SK-N-SH treated with all-trans-retinoic acid at 6 μM for 48 hours (cell line): ENCODE measurements around the gene UNC5CL.

Source experiments
- ATAC-seq: fragments of 200-7000 bp; cut with Tn5 transposase; 3 replicates; pipeline ENCODE4 v1.9.1; 2020; ENCODE audit warnings: mild to moderate bottlenecking, moderate library complexity
- ARNTL ChIP-seq: fragments of 450-650 bp; formaldehyde crosslinking; IDR thresholded peaks from 2 replicates; pipeline ENCODE4 v1.5.0; 2020; ENCODE audit warnings: low read depth, mild to moderate bottlenecking, moderate library complexity, borderline replicate concordance
- BACH2 ChIP-seq: fragments of 250-450 bp; sonication (Bioruptor Pico); IDR thresholded peaks from 2 replicates; pipeline ENCODE4 v1.9.0; 2021; ENCODE audit warnings: mild to moderate bottlenecking, borderline replicate concordance
- CREB5 ChIP-seq: fragments of 250-450 bp; sonication (Bioruptor Pico); IDR thresholded peaks from 2 replicates; pipeline ENCODE4 v1.5.1; 2020; ENCODE audit warnings: low read depth, mild to moderate bottlenecking, moderate library complexity
- CSDC2 ChIP-seq: fragments of 250-450 bp; sonication (Bioruptor Pico); IDR thresholded peaks from 2 replicates; pipeline ENCODE4 v1.5.0; 2020; ENCODE audit warnings: mild to moderate bottlenecking, moderate library complexity
- CSRNP3 ChIP-seq: fragments of 250-450 bp; sonication (Bioruptor Pico); IDR thresholded peaks from 2 replicates; pipeline ENCODE4 v1.5.1; 2021; ENCODE audit warnings: mild to moderate bottlenecking, moderate library complexity
- ESRRG ChIP-seq: fragments of 250-450 bp; sonication (Bioruptor Pico); IDR thresholded peaks from 2 replicates; pipeline ENCODE4 v1.6.1; 2021; ENCODE audit warnings: mild to moderate bottlenecking
- GLIS3 ChIP-seq: fragments of 250-450 bp; sonication (Bioruptor Pico); IDR thresholded peaks from 2 replicates; pipeline ENCODE4 v1.5.0; 2020; ENCODE audit warnings: mild to moderate bottlenecking, moderate library complexity
- ISL1 ChIP-seq: fragments of 250-450 bp; sonication (Bioruptor Pico); IDR thresholded peaks from 2 replicates; pipeline ENCODE4 v2.1.2; 2022; ENCODE audit warnings: mild to moderate bottlenecking, moderate library complexity
- PATZ1 ChIP-seq: fragments of 250-450 bp; sonication (Bioruptor Pico); IDR thresholded peaks from 2 replicates; pipeline ENCODE4 v1.8.0; 2020; ENCODE audit warnings: mild to moderate bottlenecking, moderate library complexity, borderline replicate concordance
- POU6F1 ChIP-seq: fragments of 250-450 bp; sonication (Bioruptor Pico); IDR thresholded peaks from 2 replicates; pipeline ENCODE4 v1.8.0; 2021; ENCODE audit warnings: low read depth, mild to moderate bottlenecking, moderate library complexity, borderline replicate concordance
- PPARA ChIP-seq: fragments of 250-450 bp; sonication (Bioruptor Pico); IDR thresholded peaks from 2 replicates; pipeline ENCODE4 v1.5.0; 2020; ENCODE audit warnings: mild to moderate bottlenecking, borderline replicate concordance
- RARB ChIP-seq: fragments of 250-450 bp; sonication (Bioruptor Pico); IDR thresholded peaks from 2 replicates; pipeline ENCODE4 v1.8.0; 2021; ENCODE audit warnings: mild to moderate bottlenecking, moderate library complexity
- SNAI2 ChIP-seq: fragments of 250-450 bp; sonication (Bioruptor Pico); IDR thresholded peaks from 2 replicates; pipeline ENCODE4 v1.5.0; 2020; ENCODE audit warnings: mild to moderate bottlenecking, moderate library complexity
- TCF4 ChIP-seq: fragments of 250-450 bp; sonication (Bioruptor Pico); IDR thresholded peaks from 2 replicates; pipeline ENCODE4 v1.8.0; 2021; ENCODE audit warnings: mild to moderate bottlenecking, moderate library complexity, borderline replicate concordance
- TOX ChIP-seq: fragments of 250-450 bp; sonication (Bioruptor Pico); IDR thresholded peaks from 2 replicates; pipeline ENCODE4 v1.8.0; 2021; ENCODE audit warnings: mild to moderate bottlenecking, moderate library complexity, borderline replicate concordance
- TSHZ2 ChIP-seq: fragments of 250-450 bp; sonication (Bioruptor Pico); IDR thresholded peaks from 2 replicates; pipeline ENCODE4 v1.5.0; 2020; ENCODE audit warnings: mild to moderate bottlenecking, moderate library complexity
- ZC3H10 ChIP-seq: fragments of 250-450 bp; sonication (Bioruptor Pico); IDR thresholded peaks from 2 replicates; pipeline ENCODE4 v1.5.1; 2021; ENCODE audit warnings: mild to moderate bottlenecking, moderate library complexity
- ZFP3 ChIP-seq: fragments of 250-450 bp; sonication (Bioruptor Pico); IDR thresholded peaks from 2 replicates; pipeline ENCODE4 v1.5.0; 2020; ENCODE audit warnings: mild to moderate bottlenecking, moderate library complexity
- ZFP30 ChIP-seq: fragments of 450-650 bp; formaldehyde crosslinking; IDR thresholded peaks from 2 replicates; pipeline ENCODE4 v1.5.0; 2022; ENCODE audit warnings: mild to moderate bottlenecking, moderate library complexity
- ZNF565 ChIP-seq: fragments of 450-650 bp; formaldehyde crosslinking; conservative IDR thresholded peaks from 2 replicates; pipeline ENCODE4 v1.5.0; 2020; ENCODE audit warnings: low read depth, mild to moderate bottlenecking, moderate library complexity
- ZNF8 ChIP-seq: fragments of 450-650 bp; formaldehyde crosslinking; IDR thresholded peaks from 2 replicates; pipeline ENCODE4 v1.5.0; 2020; ENCODE audit warnings: mild to moderate bottlenecking, moderate library complexity

UNC5CL gene

GRCh38 chr6:41056768-41057490, 17.9 kb upstream of the UNC5CL start:
- TF ChIP-seq PPARA (CRISPR knock-in tag) (no peak), ZFP3 (CRISPR knock-in tag) (no peak), BACH2 (CRISPR knock-in tag) (no peak), SNAI2 (CRISPR knock-in tag) (no peak), ZNF8 (no peak), CREB5 (no peak), CSDC2 (CRISPR knock-in tag) (no peak), RARB (CRISPR knock-in tag) (no peak), ZFP30 (CRISPR knock-in tag) (no peak), TCF4 (CRISPR knock-in tag) (no peak), ZNF565 (no peak), ESRRG (CRISPR knock-in tag) (no peak), TSHZ2 (CRISPR knock-in tag) (no peak), GLIS3 (CRISPR knock-in tag) (no peak), CSRNP3 (CRISPR knock-in tag) (no peak)
- no peak for ATAC-seq

- TF ChIP-seq TSHZ2 (CRISPR knock-in tag) (no peak), TOX (no peak), ESRRG (CRISPR knock-in tag) (no peak)
- no peak for ATAC-seq
Measured at GRCh38 chr6:41055149-41055548, 16.1 kb upstream of the UNC5CL start.

- ATAC-seq = no peak
- no peak for TF ChIP-seq ZNF8
- no peak for TF ChIP-seq CSRNP3 (CRISPR knock-in tag)
- no peak for TF ChIP-seq SNAI2 (CRISPR knock-in tag)
- no peak for TF ChIP-seq TOX
- TF ChIP-seq, all 23 proteins: peak for 0
Measured at GRCh38 chr6:41054511-41054910, 15.5 kb upstream of the UNC5CL start.

- no peak for ATAC-seq
- TF ChIP-seq ISL1 (no peak), PPARA (CRISPR knock-in tag) (no peak), CREB5 (no peak), ZFP30 (CRISPR knock-in tag) (no peak), ARNTL (CRISPR knock-in tag) (no peak), BACH2 (CRISPR knock-in tag) (no peak), ZC3H10 (CRISPR knock-in tag) (no peak), ESRRG (CRISPR knock-in tag) (no peak), POU6F1 (CRISPR knock-in tag) (no peak), PATZ1 (no peak)
Measured at GRCh38 chr6:41053041-41053440, 14.0 kb upstream of the UNC5CL start, which contains the start of gene APOBEC2. APOBEC2 (plus strand) TSS chr6:41053202; CDS start chr6:41053348, 146 bp downstream.
